Skeletal muscle tissue (tissue), 4 donors: ENCODE data around the gene CHST9. TPM values are rescaled to one million over a fixed set of nuclear protein-coding genes. Genes with fewer than 3 reads are reported as not detected.

Experiments used
- H3K27ac ChIP-seq: one replicate; pipeline ENCODE4 v1.7.0; 2013; ENCODE audit warnings: mild to moderate bottlenecking, low read depth, low read length, inconsistent platforms
- H3K27me3 ChIP-seq, 3 donors: one replicate each; pipeline ENCODE4 v1.7.0; 2013; ENCODE audit warnings: low read length in 3 of 3; ENCODE audit not compliant: control insufficient read depth in 3 of 3, insufficient read depth in 3 of 3
- H3K36me3 ChIP-seq, 3 donors: one replicate each; pipeline ENCODE4 v1.7.0; 2013; ENCODE audit warnings: low read length in 3 of 3; ENCODE audit not compliant: control insufficient read depth in 3 of 3, insufficient read depth in 3 of 3
- H3K4me1 ChIP-seq, 3 donors: one replicate each; pipeline ENCODE4 v1.7.0; 2013; ENCODE audit warnings: low read length in 3 of 3, mild to moderate bottlenecking in 3 of 3; ENCODE audit not compliant: control insufficient read depth in 3 of 3, insufficient read depth in 3 of 3
- H3K4me3 ChIP-seq, 3 donors: one replicate each; pipeline ENCODE4 v1.7.0; 2013; ENCODE audit warnings: low read length in 3 of 3
- H3K9ac ChIP-seq, 3 donors: one replicate each; pipeline ENCODE4 v1.7.0; 2013; ENCODE audit warnings: low read length in 3 of 3, mild to moderate bottlenecking in 3 of 3, moderate library complexity in 2 of 3, low read depth in 1 of 3
- H3K9me3 ChIP-seq, 3 donors: one replicate each; pipeline ENCODE4 v1.7.0; 2013; ENCODE audit warnings: low read length in 3 of 3; ENCODE audit not compliant: control insufficient read depth in 3 of 3
- total RNA-seq: library from RNA; depleted of rRNA; stranded (reverse); fragments of >200 nt; gene quantifications from one replicate; pipeline ENCODE4 v1.2.3, GENCODE V29; 2014
- donor health status: Osteomylitis.

Gene CHST9
- total RNA-seq, 1 donor from 2014 or later = 0.52 TPM

DNA sequence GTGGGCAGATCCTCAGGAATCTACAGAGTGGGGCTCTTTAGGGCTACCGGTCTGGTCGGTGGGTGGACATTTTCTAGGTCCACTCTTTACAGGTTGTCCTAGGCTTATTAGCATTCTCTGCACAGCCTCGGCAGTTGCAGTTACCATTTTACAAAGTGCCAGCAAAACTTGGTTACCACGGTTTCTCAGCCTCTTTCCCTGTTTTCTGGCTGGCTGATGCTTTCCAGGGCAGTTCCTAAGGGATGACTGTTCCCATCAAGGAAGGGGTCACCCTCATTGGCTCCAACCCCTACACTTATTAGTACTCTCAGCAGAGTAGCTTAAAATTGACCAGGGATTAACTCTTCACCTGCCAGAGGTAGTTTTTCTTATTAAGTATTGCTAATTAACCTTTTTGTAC, 317.6 kb downstream of the CHST9 start:
- H3K9ac ChIP-seq = peak overlapping the region in 1 of 3 donors; percentile 35
- H3K4me3 ChIP-seq = no peak overlapping the region
- peaks cover 0 to under 1% (median 0%) of the 10 kb centered on the region in 3 donors for H3K36me3 ChIP-seq
- H3K9me3 ChIP-seq = no peaks in the 10 kb centered on the region
- peak overlapping the region; percentile 54 for H3K27ac ChIP-seq
- peaks cover 18 to 28% (median 23%) of the 10 kb centered on the region in 3 donors for H3K4me1 ChIP-seq
- H3K27me3 ChIP-seq = no peaks in the 10 kb centered on the region

DNA sequence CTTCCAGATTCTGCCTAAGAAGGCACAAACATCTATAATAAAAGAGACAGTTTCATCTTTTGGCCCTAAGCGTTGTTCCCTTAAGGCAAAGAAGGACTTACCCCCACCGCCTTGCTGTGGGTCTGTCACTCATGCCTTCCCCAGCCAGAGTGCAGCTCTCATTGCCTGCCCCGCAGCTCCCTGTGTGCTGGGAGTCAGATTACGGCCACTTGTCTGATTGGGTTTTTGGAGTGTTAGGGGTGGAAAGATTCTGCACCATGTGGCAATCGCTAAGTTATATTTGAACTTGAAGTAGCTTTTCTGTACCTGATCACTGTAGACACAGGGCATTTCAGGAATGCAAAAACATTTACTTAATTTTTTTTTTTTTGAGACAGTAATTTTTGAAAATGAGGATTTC, 319.6 kb downstream of the CHST9 start, which contains the start of gene AQP4:
AQP4 (minus strand) TSS at position 151 of the 400 bp plus-strand sequence; CDS start at position 133, 18 bp downstream.
- peak within 1 kb of the TSS; percentile 66 for H3K27ac ChIP-seq
- peaks cover 25 to 28% (median 27%) of the 10 kb centered on the region in 3 donors for H3K4me1 ChIP-seq
- H3K9me3 ChIP-seq = no peaks in the 10 kb centered on the region
- peaks cover 5 to 13% (median 13%) of the 10 kb centered on the region in 3 donors for H3K36me3 ChIP-seq
- peak within 1 kb of the TSS; percentile 72 to 90 (median 80) for H3K4me3 ChIP-seq
- peak within 1 kb of the TSS; percentile 73 to 86 (median 78) for H3K9ac ChIP-seq
- H3K27me3 ChIP-seq = no peaks in the 10 kb centered on the region

DNA sequence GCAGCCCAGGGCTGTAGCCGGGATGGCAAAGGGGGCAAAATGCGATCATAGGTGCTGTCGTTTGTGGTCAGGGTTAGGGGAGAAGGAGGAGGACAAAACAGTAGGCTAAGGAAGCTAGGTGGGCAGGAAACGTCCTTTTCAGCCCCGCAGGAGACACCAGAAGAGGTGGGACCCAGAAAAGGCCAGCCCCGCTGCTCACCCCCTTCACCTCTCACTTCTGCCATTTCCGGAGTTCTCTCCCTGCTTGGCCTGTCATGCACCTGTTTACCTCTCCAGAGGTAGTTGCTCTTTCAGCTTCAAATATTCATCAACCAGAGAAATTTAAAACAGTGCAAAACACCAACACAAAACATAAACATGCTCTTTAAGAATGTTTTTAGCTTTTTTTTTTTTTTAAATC, 320.4 kb downstream of the CHST9 start:
- H3K36me3 ChIP-seq = peaks cover 5 to 19% (median 19%) of the 10 kb centered on the region in 3 donors
- H3K27ac ChIP-seq = peak overlapping the region; percentile 66
- H3K9me3 ChIP-seq = no peaks in the 10 kb centered on the region
- peak overlapping the region; percentile 73 to 86 (median 78) for H3K9ac ChIP-seq
- H3K27me3 ChIP-seq = no peaks in the 10 kb centered on the region
- peaks cover 23 to 28% (median 25%) of the 10 kb centered on the region in 3 donors for H3K4me1 ChIP-seq
- peak overlapping the region; percentile 72 to 90 (median 80) for H3K4me3 ChIP-seq

GRCh38 chr18:26863921-26864497, 321.1 kb downstream of the CHST9 start:
- peak overlapping the region; percentile 66 for H3K27ac ChIP-seq
- peaks cover 22 to 28% (median 25%) of the 10 kb centered on the region in 3 donors for H3K4me1 ChIP-seq
- no peaks in the 10 kb centered on the region for H3K27me3 ChIP-seq
- peaks cover 5 to 23% (median 22%) of the 10 kb centered on the region in 3 donors for H3K36me3 ChIP-seq
- no peaks in the 10 kb centered on the region for H3K9me3 ChIP-seq
- H3K9ac ChIP-seq = peak overlapping the region; percentile 73 to 86 (median 85)
- H3K4me3 ChIP-seq = peak overlapping the region; percentile 73 to 90 (median 80)

GRCh38 chr18:26863122-26863879, 321.8 kb downstream of the CHST9 start:
- peaks cover 15 to 25% (median 23%) of the 10 kb centered on the region in 3 donors for H3K4me1 ChIP-seq
- no peaks in the 10 kb centered on the region for H3K27me3 ChIP-seq
- peak overlapping the region; percentile 38 for H3K27ac ChIP-seq
- H3K36me3 ChIP-seq = peaks cover 5 to 25% (median 23%) of the 10 kb centered on the region in 3 donors
- no peaks in the 10 kb centered on the region for H3K9me3 ChIP-seq
- peak overlapping the region; percentile 73 to 86 (median 85) for H3K9ac ChIP-seq
- peak overlapping the region; percentile 73 to 90 (median 80) for H3K4me3 ChIP-seq

DNA sequence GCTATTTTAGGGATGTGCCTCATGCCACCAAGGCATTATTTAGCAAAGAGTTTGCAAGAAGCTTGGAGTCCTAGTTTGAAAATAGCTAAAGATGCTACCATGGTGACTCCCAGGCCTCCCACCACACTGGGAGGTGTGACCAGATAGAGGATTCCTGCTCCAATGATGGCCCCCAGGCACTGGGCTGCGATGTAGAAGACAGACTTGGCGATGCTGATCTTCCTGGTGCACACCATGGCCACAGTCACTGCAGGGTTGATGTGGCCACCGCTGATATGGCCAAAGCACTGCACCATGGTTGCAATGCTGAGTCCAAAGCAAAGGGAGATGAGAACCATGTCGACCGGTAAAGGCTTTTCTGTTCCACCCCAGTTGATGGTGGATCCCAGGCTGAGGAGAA, 323.0 kb downstream of the CHST9 start:
- Histone ChIP-seq H3K4me3 (no peak overlapping the region), H3K27ac (no peak overlapping the region), H3K9me3 (no peaks in the 10 kb centered on the region), H3K9ac (no peak overlapping the region), H3K4me1 (peaks cover 12 to 19% (median 17%) of the 10 kb centered on the region in 3 donors), H3K36me3 (peaks cover 5 to 27% (median 23%) of the 10 kb centered on the region in 3 donors), H3K27me3 (no peaks in the 10 kb centered on the region)
